B cell (primary cell): ENCODE results near the gene MAPK9. TPM values are rescaled to one million over a fixed set of nuclear protein-coding genes. Genes with fewer than 3 reads are reported as not detected.

ENCODE experiments used
- ATAC-seq: fragments of 200-7000 bp; cut with Tn5 transposase; one replicate; pipeline ENCODE4 v1.10.0; 2021; ENCODE audit warnings: low read depth, mild to moderate bottlenecking, moderate number of reproducible peaks, moderate library complexity
- CTCF ChIA-PET: fragments of 350-600 bp; sonication (Branson Sonifier 250); formaldehyde crosslinking; loops from one replicate; lab custom pipeline; 2021; ENCODE audit warnings: antibody characterized with exemption, inconsistent platforms; lab: Charles Lee
- POLR2A ChIA-PET: fragments of 350-600 bp; sonication (Branson Sonifier 250); formaldehyde crosslinking; loops from one replicate; lab custom pipeline; 2021; ENCODE audit warnings: antibody characterized with exemption; lab: Charles Lee
- DNase-seq: peaks from one replicate; pipeline ENCODE4 v3.0.0; 2013
- H2AFZ ChIP-seq: 2 replicates; pipeline ENCODE4 v1.6.1; 2012; ENCODE audit warnings: mild to moderate bottlenecking, low read depth, low read length; ENCODE audit not compliant: insufficient read depth, poor library complexity, severe bottlenecking
- H3K27ac ChIP-seq, 2 donors: 1 replicate in 1 of 2; 2 replicates in 1 of 2; pipeline ENCODE4 v1.5.1; 2012 to 2013; ENCODE audit warnings: low read length in 2 of 2, mild to moderate bottlenecking in 2 of 2, moderate library complexity in 1 of 2
- H3K27me3 ChIP-seq, 4 experiments: fragments of 200-600 bp in 1 of 4; sonication (generic) in 1 of 4; replicated peaks in 1 of 4; 1 replicate in 2 of 4; 2 replicates in 2 of 4; pipeline versions ENCODE4 v1.6.1 to v1.7.0; 2013 to 2016; ENCODE audit warnings: low read length in 3 of 4, mild to moderate bottlenecking in 2 of 4, mixed read lengths in 1 of 4, moderate library complexity in 1 of 4; ENCODE audit not compliant: insufficient read depth in 4 of 4, control insufficient read depth in 3 of 4; ENCODE audit errors: control extremely low read depth in 1 of 4
- H3K36me3 ChIP-seq, 2 experiments: replicated peaks in 1 of 2; 1 replicate in 1 of 2; 2 replicates in 1 of 2; pipeline versions ENCODE4 v1.6.1 to v1.7.1; 2013; ENCODE audit warnings: low read length in 1 of 2; ENCODE audit not compliant: insufficient read depth in 2 of 2, control insufficient read depth in 1 of 2; ENCODE audit errors: control extremely low read depth in 1 of 2, extremely low read depth in 1 of 2
- H3K4me1 ChIP-seq, 2 donors: fragments of 200-600 bp in 1 of 2; sonication (generic) in 1 of 2; 1 replicate in 1 of 2; 2 replicates in 1 of 2; pipeline versions ENCODE4 v1.5.1 to v1.6.1; 2013 to 2017; ENCODE audit warnings: low read length in 2 of 2; ENCODE audit not compliant: control insufficient read depth in 2 of 2, insufficient read depth in 2 of 2
- H3K4me2 ChIP-seq: replicated peaks from 2 replicates; pipeline ENCODE3; 2012; ENCODE audit warnings: mild to moderate bottlenecking, low read depth, low read length; ENCODE audit not compliant: poor library complexity, severe bottlenecking
- H3K4me3 ChIP-seq, 5 experiments: fragments of 200-600 bp in 1 of 5; sonication (generic) in 1 of 5; 1 replicate in 3 of 5; 2 replicates in 2 of 5; pipeline versions ENCODE4 v1.5.1 to v1.7.0; 2011 to 2016; ENCODE audit warnings: low read length in 4 of 5, mild to moderate bottlenecking in 4 of 5, low read depth in 2 of 5, control low read depth in 1 of 5, moderate library complexity in 1 of 5; ENCODE audit not compliant: insufficient read depth in 1 of 5; ENCODE audit errors: control extremely low read depth in 1 of 5, extremely low read depth in 1 of 5
- H3K79me2 ChIP-seq: fragments of 200-600 bp; sonication (generic); one replicate; pipeline ENCODE4 v1.6.0; 2016; ENCODE audit warnings: low read length; ENCODE audit not compliant: control insufficient read depth, insufficient read depth
- H3K9ac ChIP-seq: fragments of 200-600 bp; sonication (generic); 2 replicates; pipeline ENCODE4 v1.6.1; 2017; ENCODE audit warnings: mild to moderate bottlenecking, low read length, moderate library complexity
- H3K9me3 ChIP-seq, 3 donors: one replicate each; pipeline versions ENCODE4 v1.6.1 to v1.7.1; 2013; ENCODE audit warnings: low read length in 2 of 3; ENCODE audit not compliant: control insufficient read depth in 2 of 3, insufficient read depth in 1 of 3; ENCODE audit errors: control extremely low read depth in 1 of 3
- H4K20me1 ChIP-seq: 2 replicates; pipeline ENCODE4 v1.6.0; 2012; ENCODE audit warnings: mild to moderate bottlenecking, low read length; ENCODE audit not compliant: insufficient read depth, control insufficient read depth, poor library complexity, severe bottlenecking
- H3K27ac Mint-ChIP-seq: one replicate; pipeline ENCODE4 v1.8.0; 2021; ENCODE audit warnings: mixed read lengths
- H3K27me3 Mint-ChIP-seq: one replicate; pipeline ENCODE4 v1.8.0; 2021; ENCODE audit warnings: mixed read lengths
- H3K4me1 Mint-ChIP-seq: one replicate; pipeline ENCODE4 v1.8.0; 2021; ENCODE audit warnings: mixed read lengths
- H3K4me3 Mint-ChIP-seq: one replicate; pipeline ENCODE4 v1.8.0; 2021; ENCODE audit warnings: mixed read lengths
- H3K9me3 Mint-ChIP-seq: one replicate; pipeline ENCODE4 v1.8.0; 2022; ENCODE audit warnings: mixed read lengths; ENCODE audit not compliant: insufficient read depth
- EZH2 ChIP-seq: IDR thresholded peaks from 2 replicates; pipeline ENCODE4 v1.6.1; 2012; ENCODE audit warnings: borderline replicate concordance, low read depth, mild to moderate bottlenecking, moderate library complexity, low read length; ENCODE audit not compliant: insufficient read depth, poor library complexity, severe bottlenecking
- WGBS: methylation state at CpG from one replicate; pipeline ENCODE4 v1.1.5; 2013; ENCODE audit warnings: missing lambda C conversion rate; ENCODE audit not compliant: insufficient coverage; 5-methylcytosine and 5-hydroxymethylcytosine counted together
- intact Hi-C: fragments of 100-400 bp; cut with micrococcal nuclease; formaldehyde crosslinking; loops from one replicate; pipeline ENCODE4 v1.10.0; 2022
- polyA plus RNA-seq: library from polyadenylated mRNA; depleted of rRNA; stranded (reverse); fragments of >200 nt; gene quantifications from 2 replicates; pipeline ENCODE4 v1.2.3, GENCODE V29; 2012
- total RNA-seq, 2 donors: library from RNA; stranded (reverse); fragments of 120-200 nt in 1 of 2; gene quantifications; 1 replicate in 1 of 2; 2 replicates in 1 of 2; pipeline versions ENCODE4 v1.2.3 to v1.2.4, GENCODE V29; 2013 to 2022
- TF ChIP-seq, protein P1 (sequence below): fragments of 200-600 bp; IDR thresholded peaks from one replicate; pipeline ENCODE4 v1.8.0; 2022; ENCODE audit warnings: antibody characterized with exemption, mild to moderate bottlenecking

MAPK9 gene
- total and polyA plus RNA-seq, 2 donors (not counting 1 experiment from before 2014, with no cell fraction given): 19.7 to 40.4 TPM

DNA sequence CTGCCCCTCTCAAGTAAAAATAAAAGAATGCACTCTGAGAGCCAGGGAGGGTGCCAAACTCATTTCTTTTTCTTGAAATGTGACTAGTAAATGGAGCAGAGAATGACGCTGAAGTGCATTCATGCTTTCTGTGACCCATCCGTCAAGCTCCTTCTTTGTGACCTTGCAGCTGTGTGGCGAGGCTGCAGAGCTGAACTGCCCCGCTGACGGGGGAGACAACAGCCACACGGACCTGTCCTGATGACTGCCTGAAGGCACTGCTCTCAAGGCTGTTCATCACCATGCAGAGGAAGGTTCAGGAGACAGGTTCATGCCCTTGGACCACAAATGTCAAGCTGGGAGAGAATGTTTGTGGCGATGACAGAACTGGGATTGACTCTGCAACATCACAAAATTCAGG, 61.9 kb downstream of the MAPK9 start:
- Mint-ChIP-seq H3K4me3 (no peak overlapping the region), H3K9me3 (peaks cover 18% of the 10 kb centered on the region), H3K27ac (no peak overlapping the region), H3K4me1 (no peaks in the 10 kb centered on the region), H3K27me3 (no peaks in the 10 kb centered on the region)
- 98% methylated on average over 7 of the region's 7 CpGs for WGBS
- Histone ChIP-seq H3K9me3 (peaks cover 0 to 34% (median 14%) of the 10 kb centered on the region in 3 donors), H3K4me2 (no peak overlapping the region), H3K9ac (no peak overlapping the region), H3K4me3 (no peak overlapping the region), H4K20me1 (no peaks in the 10 kb centered on the region), H3K36me3 (peaks cover 0 to 15% of the 10 kb centered on the region in 2 experiments), H3K27ac (no peak overlapping the region), H3K4me1 (no peaks in the 10 kb centered on the region), H2AFZ (no peak overlapping the region), H3K27me3 (no peaks in the 10 kb centered on the region), H3K79me2 (no peaks in the 10 kb centered on the region)
- POLR2A ChIA-PET: no interaction called here
- TF ChIP-seq, protein P1, sequence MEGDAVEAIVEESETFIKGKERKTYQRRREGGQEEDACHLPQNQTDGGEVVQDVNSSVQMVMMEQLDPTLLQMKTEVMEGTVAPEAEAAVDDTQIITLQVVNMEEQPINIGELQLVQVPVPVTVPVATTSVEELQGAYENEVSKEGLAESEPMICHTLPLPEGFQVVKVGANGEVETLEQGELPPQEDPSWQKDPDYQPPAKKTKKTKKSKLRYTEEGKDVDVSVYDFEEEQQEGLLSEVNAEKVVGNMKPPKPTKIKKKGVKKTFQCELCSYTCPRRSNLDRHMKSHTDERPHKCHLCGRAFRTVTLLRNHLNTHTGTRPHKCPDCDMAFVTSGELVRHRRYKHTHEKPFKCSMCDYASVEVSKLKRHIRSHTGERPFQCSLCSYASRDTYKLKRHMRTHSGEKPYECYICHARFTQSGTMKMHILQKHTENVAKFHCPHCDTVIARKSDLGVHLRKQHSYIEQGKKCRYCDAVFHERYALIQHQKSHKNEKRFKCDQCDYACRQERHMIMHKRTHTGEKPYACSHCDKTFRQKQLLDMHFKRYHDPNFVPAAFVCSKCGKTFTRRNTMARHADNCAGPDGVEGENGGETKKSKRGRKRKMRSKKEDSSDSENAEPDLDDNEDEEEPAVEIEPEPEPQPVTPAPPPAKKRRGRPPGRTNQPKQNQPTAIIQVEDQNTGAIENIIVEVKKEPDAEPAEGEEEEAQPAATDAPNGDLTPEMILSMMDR: no peak
- TF ChIP-seq EZH2: no peak
- intact Hi-C loops: no loop called here
- DNase-seq (no peak), ATAC-seq (no peak)
- CTCF ChIA-PET: interaction anchor here (1.4 kb wide), 1 partner anchor 99 kb away, joined by 3 read pairs; no protein-coding TSS in a partner anchor

DNA sequence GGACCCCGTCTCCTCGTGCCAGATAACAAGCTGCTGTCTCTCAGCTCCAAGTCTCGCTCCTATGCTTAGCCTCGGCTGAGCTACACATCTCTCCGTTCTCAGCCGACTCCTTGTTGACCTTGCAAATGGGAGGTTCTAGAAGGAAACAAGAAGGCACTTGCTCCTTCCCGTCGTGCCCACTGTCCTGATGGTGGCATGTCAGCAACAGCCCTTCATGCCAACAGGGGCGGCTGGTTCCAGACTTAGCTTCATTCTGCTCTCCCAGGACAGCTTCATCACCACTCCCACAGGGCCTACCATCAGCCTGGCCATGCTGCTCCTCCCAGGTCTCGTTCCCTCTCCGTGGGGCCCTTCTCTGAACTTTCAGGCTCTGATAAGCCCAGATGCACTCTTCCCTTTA, 69.8 kb downstream of the MAPK9 start:
- H3K36me3 ChIP-seq: no peaks in the 10 kb centered on the region
- no peaks in the 10 kb centered on the region for H4K20me1 ChIP-seq
- H3K9ac ChIP-seq: no peak overlapping the region
- TF ChIP-seq, protein P1: no peak
- TF ChIP-seq EZH2: no peak
- H3K4me2 ChIP-seq: no peak overlapping the region
- no peaks in the 10 kb centered on the region for H3K4me1 ChIP-seq
- H3K4me3 Mint-ChIP-seq: no peak overlapping the region
- no peak overlapping the region for H3K4me3 ChIP-seq
- no peak overlapping the region for H3K27ac Mint-ChIP-seq
- ATAC-seq: no peak
- H3K9me3 ChIP-seq: peaks cover 0 to 56% (median 53%) of the 10 kb centered on the region in 3 donors
- no peaks in the 10 kb centered on the region for H3K79me2 ChIP-seq
- no peak overlapping the region for H3K27ac ChIP-seq
- no peaks in the 10 kb centered on the region for H3K27me3 ChIP-seq
- H2AFZ ChIP-seq: no peak overlapping the region
- no peaks in the 10 kb centered on the region for H3K4me1 Mint-ChIP-seq
- intact Hi-C loops: no loop called here
- peaks cover 38% of the 10 kb centered on the region for H3K9me3 Mint-ChIP-seq
- WGBS: 93% methylated on average over 11 of the region's 11 CpGs
- POLR2A ChIA-PET: no interaction called here
- DNase-seq: no peak
- H3K27me3 Mint-ChIP-seq: no peaks in the 10 kb centered on the region
- CTCF ChIA-PET: interaction anchor here (0.9 kb wide), 1 partner anchor 11 kb away, joined by 3 read pairs; no protein-coding TSS in a partner anchor
